Activated naive CD4-positive, alpha-beta T cell (primary cell): ENCODE data around the gene OR4D1.

ENCODE experiments used
- DNase-seq, 4 experiments: peaks; one replicate each; lab custom pipeline; 2025; lab: John Stamatoyannopoulos, UW

Gene OR4D1

GRCh38 chr17:58193641-58194255 is 45.6 kb downstream of the OR4D1 start:
- no peak for DNase-seq

GRCh38 chr17:58195518-58196123 is 47.4 kb downstream of the OR4D1 start:
- DNase-seq: no peak

- no peak for DNase-seq
Measured at GRCh38 chr17:58196610-58197009, 48.4 kb downstream of the OR4D1 start.

DNA sequence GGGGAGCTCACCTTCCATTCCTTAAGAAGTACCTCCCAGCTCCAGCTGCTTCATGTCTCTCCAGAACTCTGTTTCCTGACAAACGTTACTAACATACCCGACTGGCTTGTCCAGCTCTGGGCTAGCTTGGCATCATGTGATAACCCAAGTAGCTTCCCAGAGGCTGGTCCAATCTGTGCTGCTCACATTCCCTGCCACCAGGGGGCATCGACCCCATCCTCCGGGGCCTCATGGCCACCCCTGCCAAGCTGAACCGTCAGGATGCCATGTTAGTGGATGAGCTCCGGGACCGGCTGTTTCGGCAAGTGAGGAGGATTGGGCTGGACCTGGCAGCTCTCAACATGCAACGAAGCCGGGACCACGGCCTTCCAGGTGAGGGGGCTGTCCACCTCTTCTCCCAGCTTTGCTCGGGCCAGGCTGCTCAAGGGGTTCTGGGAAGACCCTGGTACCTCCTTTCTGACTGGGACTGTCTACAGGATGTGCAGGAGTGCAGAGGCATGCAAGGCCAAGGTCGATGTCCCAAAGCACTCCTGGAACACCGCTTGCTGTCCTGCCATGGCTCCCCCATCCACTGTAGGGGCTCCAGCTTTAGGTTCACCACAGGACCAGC is 51.9 kb downstream of the OR4D1 start:
- peak; percentile 10 to 47 (median 29) for DNase-seq

GRCh38 chr17:58202859-58203258 is 54.7 kb downstream of the OR4D1 start:
- DNase-seq: no peak

DNA sequence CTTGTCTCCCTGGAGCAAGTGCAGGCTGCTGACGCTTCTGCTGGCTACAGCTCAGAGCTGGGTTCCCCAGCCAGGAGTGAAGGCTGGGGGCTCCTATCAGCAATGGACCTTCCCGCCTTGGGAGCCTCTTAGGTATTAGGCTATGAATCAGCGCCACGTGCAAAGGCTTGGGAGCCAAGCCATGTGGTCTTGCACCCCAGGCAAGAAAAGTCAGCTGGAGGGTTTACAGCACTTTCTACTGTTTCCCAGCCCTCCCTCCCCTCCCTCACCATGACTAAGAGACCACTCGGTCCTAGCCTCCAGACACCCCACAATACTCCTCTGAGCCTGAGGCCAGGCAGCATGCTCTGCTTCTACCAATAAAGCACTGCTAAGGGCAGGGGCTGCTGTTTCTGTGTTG is 56.6 kb downstream of the OR4D1 start:
- DNase-seq: no peak

GRCh38 chr17:58205936-58206335 is 57.8 kb downstream of the OR4D1 start:
- no peak for DNase-seq

DNA sequence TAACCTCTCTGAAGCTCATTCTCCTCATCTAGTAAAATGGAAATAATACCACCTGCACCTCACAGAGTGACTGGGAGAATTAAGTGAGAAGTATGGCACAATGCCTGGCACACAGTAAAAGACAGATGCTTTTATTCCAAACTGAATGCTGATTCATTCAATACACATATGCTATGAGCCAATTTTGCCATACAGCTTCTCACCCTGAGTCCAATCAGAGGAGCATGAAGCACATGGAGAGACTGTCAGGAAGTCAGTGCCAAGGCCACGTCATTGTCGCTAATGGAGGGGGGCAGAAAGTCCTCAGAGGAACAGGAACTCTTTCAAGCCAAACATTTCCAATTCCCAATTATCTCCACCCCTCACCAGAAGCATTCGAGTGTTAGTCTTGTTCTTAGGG is 59.3 kb downstream of the OR4D1 start:
- DNase-seq: no peak

- DNase-seq: no peak
Measured at GRCh38 chr17:58208344-58208743, 60.2 kb downstream of the OR4D1 start.
